Activated CD4-positive, alpha-beta T cell treated with anti-CD3 and anti-CD28 coated beads for 48 hours (primary cell): ENCODE results near the gene SNRPD2.
"Not testable (repeated sequence)": the region's sequence is repeated elsewhere in the genome, so short reads cannot be mapped to it uniquely, and the experiment has no call there.

Experiments
- DNase-seq: peaks from one replicate; pipeline ENCODE4 v3.0.0-alpha.2; 2020

The SNRPD2 gene

GRCh38 chr19:45691516-45692186 lies at the start of gene SNRPD2:
Gene SNRPD2 (minus strand): TSS chr19:45691953. CDS start chr19:45691888, 65 bp downstream.
- peak; percentile 95 for DNase-seq

GRCh38 chr19:45739498-45740439 lies 48.0 kb upstream of the SNRPD2 start:
- no peak for DNase-seq

GRCh38 chr19:45733160-45733810 lies 41.5 kb upstream of the SNRPD2 start, which contains the start of gene MEIOSIN:
Gene MEIOSIN (plus strand): TSS chr19:45733439. CDS start chr19:45735377, 1,938 bp downstream.
- DNase-seq: no peak

GRCh38 chr19:45730368-45731288 lies 38.9 kb upstream of the SNRPD2 start, which contains the start of gene FBXO46:
Gene FBXO46 (minus strand): TSS chr19:45730896. CDS start chr19:45713495, 17,401 bp downstream.
- peak; percentile 97 for DNase-seq

GRCh38 chr19:45729800-45730290 lies 38.1 kb upstream of the SNRPD2 start:
- DNase-seq: peak; percentile 37

GRCh38 chr19:45728683-45729082 lies 36.9 kb upstream of the SNRPD2 start:
- not testable (repeated sequence) for DNase-seq

- DNase-seq: not testable (repeated sequence)
Measured at GRCh38 chr19:45720065-45720464, 28.3 kb upstream of the SNRPD2 start.

GRCh38 chr19:45717983-45718650 lies 26.4 kb upstream of the SNRPD2 start:
- no peak for DNase-seq

- peak; percentile 99 for DNase-seq
Measured at GRCh38 chr19:45717131-45717982, 25.6 kb upstream of the SNRPD2 start.

- peak; percentile 27 for DNase-seq
Measured at GRCh38 chr19:45716359-45717130, 24.8 kb upstream of the SNRPD2 start.

- no peak for DNase-seq
Measured at GRCh38 chr19:45715139-45715538, 23.4 kb upstream of the SNRPD2 start.

- no peak for DNase-seq
Measured at GRCh38 chr19:45713141-45713540, 21.4 kb upstream of the SNRPD2 start.

- no peak for DNase-seq
Measured at GRCh38 chr19:45712699-45713067, 20.9 kb upstream of the SNRPD2 start.

- DNase-seq: no peak
Measured at GRCh38 chr19:45711851-45712698, 20.3 kb upstream of the SNRPD2 start.

- DNase-seq: no peak
Measured at GRCh38 chr19:45710356-45711130, 18.8 kb upstream of the SNRPD2 start.

- no peak for DNase-seq
Measured at GRCh38 chr19:45705710-45706415, 14.1 kb upstream of the SNRPD2 start.

GRCh38 chr19:45705115-45705514 lies 13.4 kb upstream of the SNRPD2 start:
- no peak for DNase-seq
